K562 (cell line): Measurements from ENCODE around the gene LDLR. TPM values are rescaled to one million over a fixed set of nuclear protein-coding genes. Genes with fewer than 3 reads are reported as not detected.

Experiments used
- CAMTA2 ChIP-seq: fragments of 250-450 bp; sonication (Bioruptor Pico); conservative IDR thresholded peaks from 2 replicates; pipeline ENCODE4 v1.5.1; 2022
- EGR1 ChIP-seq: fragments of 450-650 bp; conservative IDR thresholded peaks from 2 replicates; pipeline ENCODE4 v1.6.1; 2017; ENCODE audit warnings: mild to moderate bottlenecking
- FOS ChIP-seq: IDR thresholded peaks from 3 replicates; pipeline ENCODE4 v1.6.1; 2011; ENCODE audit not compliant: insufficient read length; ENCODE audit errors: extremely low read depth
- GTF2E2 ChIP-seq: fragments of 200-800 bp; sonication (Bioruptor generic); IDR thresholded peaks from 2 replicates; pipeline ENCODE4 v1.6.1; 2016; ENCODE audit warnings: missing genetic modification characterization, missing compliant biosample characterization
- KLF10 ChIP-seq: fragments of 250-450 bp; sonication (Bioruptor Pico); IDR thresholded peaks from 2 replicates; pipeline ENCODE4 v1.6.1; 2021; ENCODE audit warnings: matching md5 sums
- NONO ChIP-seq, 2 experiments: fragments of 200-400 bp in 1 of 2; fragments of 450-650 bp in 1 of 2; formaldehyde crosslinking in 1 of 2; IDR thresholded peaks; 2 replicates each; pipeline ENCODE4 v1.6.1; 2017; ENCODE audit warnings: low read depth in 2 of 2, mild to moderate bottlenecking in 2 of 2, moderate library complexity in 2 of 2, low read length in 1 of 2
- POLR2A ChIP-seq: fragments of 450-650 bp; conservative IDR thresholded peaks from 2 replicates; pipeline ENCODE4 v1.6.1; 2016
- POLR2AphosphoS2 ChIP-seq: IDR thresholded peaks from 2 replicates; pipeline ENCODE4 v1.6.1; 2012; ENCODE audit warnings: low read length, improper control_type of control experiment
- POLR2G ChIP-seq: fragments of 200-400 bp; formaldehyde crosslinking; IDR thresholded peaks from 2 replicates; pipeline ENCODE4 v1.6.1; 2017; ENCODE audit warnings: low read depth, mild to moderate bottlenecking, antibody characterized with exemption, low read length, moderate library complexity
- RB1 ChIP-seq: fragments of 450-650 bp; IDR thresholded peaks from 2 replicates; pipeline ENCODE4 v1.6.1; 2017; ENCODE audit warnings: low read depth, mild to moderate bottlenecking
- RBFOX2 ChIP-seq: fragments of 200-400 bp; formaldehyde crosslinking; IDR thresholded peaks from 2 replicates; pipeline ENCODE4 v1.6.1; 2017; ENCODE audit warnings: low read depth, mild to moderate bottlenecking, low read length, moderate library complexity
- RNF2 ChIP-seq: sonication (generic); IDR thresholded peaks from 2 replicates; pipeline ENCODE4 v1.6.1; 2016
- SAFB ChIP-seq: fragments of 200-400 bp; formaldehyde crosslinking; IDR thresholded peaks from 2 replicates; pipeline ENCODE4 v1.6.1; 2017; ENCODE audit warnings: low read depth, low read length, borderline replicate concordance
- SIN3A ChIP-seq, 2 experiments: fragments of 150-350 bp in 1 of 2; IDR thresholded peaks; 2 replicates each; pipeline ENCODE4 v1.6.1; 2011 to 2016; ENCODE audit warnings: borderline replicate concordance in 2 of 2, low read depth in 2 of 2, low read length in 2 of 2, mild to moderate bottlenecking in 2 of 2, moderate library complexity in 2 of 2; ENCODE audit not compliant: control insufficient read depth in 1 of 2
- TRIM28 ChIP-seq: fragments of 450-650 bp; IDR thresholded peaks from 2 replicates; pipeline ENCODE4 v1.6.1; 2017
- XRCC5 ChIP-seq: fragments of 200-400 bp; formaldehyde crosslinking; IDR thresholded peaks from 2 replicates; pipeline ENCODE4 v1.6.1; 2017; ENCODE audit warnings: low read depth, mild to moderate bottlenecking, low read length
- ZNF324 ChIP-seq: fragments of 250-450 bp; sonication (Bioruptor Pico); IDR thresholded peaks from 2 replicates; pipeline ENCODE4 v1.4.0; 2020; ENCODE audit warnings: mild to moderate bottlenecking
- polyA plus RNA-seq, 8 experiments: library from polyadenylated mRNA; depleted of rRNA in 4 of 8; stranded (reverse) in 5 of 8; unstranded in 3 of 8; fragments of >200 nt; fragmentation: Nextera tagmentation in 2 of 8; fragmentation: Illumina TruSeq in 1 of 8; extraction: Ambion mirVana in 2 of 8; extraction: Trizol in 1 of 8; gene quantifications; 2 replicates each; pipeline versions ENCODE4 v1.2.1 to v1.2.3, GENCODE V29; 2011 to 2014; ENCODE audit warnings: inconsistent platforms in 1 of 8, missing spikeins in 1 of 8
- total RNA-seq, 7 experiments: library from RNA; depleted of rRNA in 6 of 7; stranded (reverse); fragments of >200 nt in 6 of 7; fragmentation: Illumina TruSeq in 2 of 7; extraction: Trizol in 2 of 7; gene quantifications; 2 replicates each; pipeline versions ENCODE4 v1.2.1 to v1.2.3, GENCODE V29; 2011 to 2021; ENCODE audit warnings: low replicate concordance in 1 of 7
- TF ChIP-seq, protein P1 (sequence below): fragments of 250-450 bp; sonication (Bioruptor Pico); IDR thresholded peaks from 2 replicates; pipeline ENCODE4 v1.8.0; 2021; ENCODE audit warnings: mild to moderate bottlenecking, moderate library complexity
- TF ChIP-seq, protein P2 (sequence below), 2 experiments: fragments of 450-650 bp; IDR thresholded peaks; 2 replicates each; pipeline ENCODE4 v1.6.1; 2016
- TF ChIP-seq, protein P3 (sequence below): IDR thresholded peaks from 2 replicates; pipeline ENCODE4 v1.6.1; 2011; ENCODE audit not compliant: insufficient read length; ENCODE audit errors: extremely low read depth
- TF ChIP-seq, protein P4 (sequence below): sonication (generic); formaldehyde crosslinking; IDR thresholded peaks from 2 replicates; pipeline ENCODE4 v1.8.0; 2022; ENCODE audit warnings: mild to moderate bottlenecking, missing genetic modification reagents, borderline replicate concordance
- TF ChIP-seq, protein P5 (sequence below): sonication (generic); formaldehyde crosslinking; IDR thresholded peaks from 2 replicates; pipeline ENCODE4 v1.8.0; 2023; ENCODE audit warnings: mild to moderate bottlenecking, missing genetic modification reagents

LDLR gene
- total and polyA plus RNA-seq, 9 of the 15 experiments (the other 6 are each of a cell fraction or from before 2014, with no cell fraction given), result 19.9 to 114 (median 56.3) TPM

DNA sequence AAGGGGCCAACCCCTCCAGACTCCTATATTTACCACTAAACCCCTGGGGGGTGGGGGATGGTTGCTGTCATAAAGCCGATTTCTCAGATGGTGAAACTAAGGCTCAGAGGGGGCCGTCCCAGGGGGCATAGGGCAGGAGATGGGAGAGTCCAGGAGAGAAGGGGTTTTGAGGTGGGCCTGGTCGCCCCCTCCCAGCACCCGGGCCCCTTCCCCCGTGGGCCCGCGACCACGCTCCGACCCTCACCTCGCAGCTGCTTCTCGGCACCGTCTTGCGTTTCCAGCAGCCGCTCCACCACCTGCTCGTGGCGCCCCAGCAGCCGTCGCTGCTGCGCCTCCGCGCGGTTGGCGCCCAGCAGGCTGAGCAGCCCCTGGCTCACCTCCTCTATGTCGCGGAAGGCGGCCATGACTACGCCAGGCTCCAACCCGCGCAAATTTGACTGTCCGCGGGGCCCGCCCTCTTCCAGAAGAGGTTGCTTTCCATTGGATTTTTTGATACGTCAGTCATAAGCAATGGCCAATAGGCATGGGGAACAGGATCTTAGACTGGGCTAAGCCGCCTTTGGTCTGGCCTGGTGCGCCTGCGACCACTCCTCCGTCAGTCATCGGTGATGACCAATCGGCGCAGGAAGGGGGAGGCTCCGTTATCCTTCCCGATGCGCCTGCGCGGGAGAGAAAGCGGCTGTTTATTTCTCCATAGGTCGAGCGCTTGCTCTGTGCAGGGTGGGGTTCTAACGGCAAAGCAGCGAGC lies 66.3 kb downstream of the LDLR start, which contains the start of gene SPC24 (continued):
- TF ChIP-seq, protein P1, sequence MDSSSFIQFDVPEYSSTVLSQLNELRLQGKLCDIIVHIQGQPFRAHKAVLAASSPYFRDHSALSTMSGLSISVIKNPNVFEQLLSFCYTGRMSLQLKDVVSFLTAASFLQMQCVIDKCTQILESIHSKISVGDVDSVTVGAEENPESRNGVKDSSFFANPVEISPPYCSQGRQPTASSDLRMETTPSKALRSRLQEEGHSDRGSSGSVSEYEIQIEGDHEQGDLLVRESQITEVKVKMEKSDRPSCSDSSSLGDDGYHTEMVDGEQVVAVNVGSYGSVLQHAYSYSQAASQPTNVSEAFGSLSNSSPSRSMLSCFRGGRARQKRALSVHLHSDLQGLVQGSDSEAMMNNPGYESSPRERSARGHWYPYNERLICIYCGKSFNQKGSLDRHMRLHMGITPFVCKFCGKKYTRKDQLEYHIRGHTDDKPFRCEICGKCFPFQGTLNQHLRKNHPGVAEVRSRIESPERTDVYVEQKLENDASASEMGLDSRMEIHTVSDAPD (CRISPR knock-in tag), result no peak
- 0 out of 2 replicates have a peak, but pooled peaks have one; percentile 55 for TF ChIP-seq RNF2
- 0 out of 2 replicates have a peak, but pooled peaks have one; percentile 66 for TF ChIP-seq CAMTA2 (CRISPR knock-in tag)
- TF ChIP-seq GTF2E2, result peak; percentile 94; the same call in 1 of the 2 replicates
- TF ChIP-seq, protein P2, sequence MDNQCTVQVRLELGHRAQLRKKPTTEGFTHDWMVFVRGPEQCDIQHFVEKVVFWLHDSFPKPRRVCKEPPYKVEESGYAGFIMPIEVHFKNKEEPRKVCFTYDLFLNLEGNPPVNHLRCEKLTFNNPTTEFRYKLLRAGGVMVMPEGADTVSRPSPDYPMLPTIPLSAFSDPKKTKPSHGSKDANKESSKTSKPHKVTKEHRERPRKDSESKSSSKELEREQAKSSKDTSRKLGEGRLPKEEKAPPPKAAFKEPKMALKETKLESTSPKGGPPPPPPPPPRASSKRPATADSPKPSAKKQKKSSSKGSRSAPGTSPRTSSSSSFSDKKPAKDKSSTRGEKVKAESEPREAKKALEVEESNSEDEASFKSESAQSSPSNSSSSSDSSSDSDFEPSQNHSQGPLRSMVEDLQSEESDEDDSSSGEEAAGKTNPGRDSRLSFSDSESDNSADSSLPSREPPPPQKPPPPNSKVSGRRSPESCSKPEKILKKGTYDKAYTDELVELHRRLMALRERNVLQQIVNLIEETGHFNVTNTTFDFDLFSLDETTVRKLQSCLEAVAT (IDR thresholded peaks at IDR 0.05), result peak; percentile 49 to 75; a peak in 2 of 4 replicates
- TF ChIP-seq TRIM28, result no peak
- peak; percentile 89 for TF ChIP-seq FOS
- peak; percentile 100 for TF ChIP-seq RBFOX2
- TF ChIP-seq RB1, result peak; percentile 91
- TF ChIP-seq, protein P3, sequence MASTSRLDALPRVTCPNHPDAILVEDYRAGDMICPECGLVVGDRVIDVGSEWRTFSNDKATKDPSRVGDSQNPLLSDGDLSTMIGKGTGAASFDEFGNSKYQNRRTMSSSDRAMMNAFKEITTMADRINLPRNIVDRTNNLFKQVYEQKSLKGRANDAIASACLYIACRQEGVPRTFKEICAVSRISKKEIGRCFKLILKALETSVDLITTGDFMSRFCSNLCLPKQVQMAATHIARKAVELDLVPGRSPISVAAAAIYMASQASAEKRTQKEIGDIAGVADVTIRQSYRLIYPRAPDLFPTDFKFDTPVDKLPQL, result no peak
- TF ChIP-seq POLR2AphosphoS2, result no peak
- TF ChIP-seq POLR2G, result peak; percentile 100
- TF ChIP-seq XRCC5, result 0 out of 2 replicates have a peak, but pooled peaks have one; percentile 37
- TF ChIP-seq, protein P4, sequence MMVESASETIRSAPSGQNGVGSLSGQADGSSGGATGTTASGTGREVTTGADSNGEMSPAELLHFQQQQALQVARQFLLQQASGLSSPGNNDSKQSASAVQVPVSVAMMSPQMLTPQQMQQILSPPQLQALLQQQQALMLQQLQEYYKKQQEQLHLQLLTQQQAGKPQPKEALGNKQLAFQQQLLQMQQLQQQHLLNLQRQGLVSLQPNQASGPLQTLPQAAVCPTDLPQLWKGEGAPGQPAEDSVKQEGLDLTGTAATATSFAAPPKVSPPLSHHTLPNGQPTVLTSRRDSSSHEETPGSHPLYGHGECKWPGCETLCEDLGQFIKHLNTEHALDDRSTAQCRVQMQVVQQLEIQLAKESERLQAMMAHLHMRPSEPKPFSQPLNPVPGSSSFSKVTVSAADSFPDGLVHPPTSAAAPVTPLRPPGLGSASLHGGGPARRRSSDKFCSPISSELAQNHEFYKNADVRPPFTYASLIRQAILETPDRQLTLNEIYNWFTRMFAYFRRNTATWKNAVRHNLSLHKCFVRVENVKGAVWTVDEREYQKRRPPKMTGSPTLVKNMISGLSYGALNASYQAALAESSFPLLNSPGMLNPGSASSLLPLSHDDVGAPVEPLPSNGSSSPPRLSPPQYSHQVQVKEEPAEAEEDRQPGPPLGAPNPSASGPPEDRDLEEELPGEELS, result 0 out of 2 replicates have a peak, but pooled peaks have one; percentile 72
- no peak for TF ChIP-seq KLF10
- no peak for TF ChIP-seq SAFB
- peak; percentile 97 for TF ChIP-seq POLR2A
- TF ChIP-seq, protein P5, sequence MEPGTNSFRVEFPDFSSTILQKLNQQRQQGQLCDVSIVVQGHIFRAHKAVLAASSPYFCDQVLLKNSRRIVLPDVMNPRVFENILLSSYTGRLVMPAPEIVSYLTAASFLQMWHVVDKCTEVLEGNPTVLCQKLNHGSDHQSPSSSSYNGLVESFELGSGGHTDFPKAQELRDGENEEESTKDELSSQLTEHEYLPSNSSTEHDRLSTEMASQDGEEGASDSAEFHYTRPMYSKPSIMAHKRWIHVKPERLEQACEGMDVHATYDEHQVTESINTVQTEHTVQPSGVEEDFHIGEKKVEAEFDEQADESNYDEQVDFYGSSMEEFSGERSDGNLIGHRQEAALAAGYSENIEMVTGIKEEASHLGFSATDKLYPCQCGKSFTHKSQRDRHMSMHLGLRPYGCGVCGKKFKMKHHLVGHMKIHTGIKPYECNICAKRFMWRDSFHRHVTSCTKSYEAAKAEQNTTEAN (CRISPR knock-in tag), result peak; percentile 52; the same call in 1 of the 2 replicates
- peak; percentile 86 to 90 for TF ChIP-seq SIN3A (IDR thresholded peaks at IDR 0.05; ENCODE audit: borderline replicate concordance in 2 of 2, control insufficient read depth in 1 of 2, low read depth in 2 of 2, low read length in 2 of 2)
- peak; percentile 16 to 96; a peak in 2 of 4 replicates for TF ChIP-seq NONO (IDR thresholded peaks at IDR 0.05; ENCODE audit: low read depth in 2 of 2, low read length in 1 of 2)
- TF ChIP-seq ZNF324, result no peak
- TF ChIP-seq EGR1, result 0 out of 2 replicates have a peak, but pooled peaks have one; percentile 3
